ENCODE data around the gene KRTAP3-2. TPM values are rescaled to one million over a fixed set of nuclear protein-coding genes. Genes with fewer than 3 reads are reported as not detected.

The KRTAP3-2 gene
- total RNA-seq, 2 donors from 2014 or later, result not detected

DNA sequence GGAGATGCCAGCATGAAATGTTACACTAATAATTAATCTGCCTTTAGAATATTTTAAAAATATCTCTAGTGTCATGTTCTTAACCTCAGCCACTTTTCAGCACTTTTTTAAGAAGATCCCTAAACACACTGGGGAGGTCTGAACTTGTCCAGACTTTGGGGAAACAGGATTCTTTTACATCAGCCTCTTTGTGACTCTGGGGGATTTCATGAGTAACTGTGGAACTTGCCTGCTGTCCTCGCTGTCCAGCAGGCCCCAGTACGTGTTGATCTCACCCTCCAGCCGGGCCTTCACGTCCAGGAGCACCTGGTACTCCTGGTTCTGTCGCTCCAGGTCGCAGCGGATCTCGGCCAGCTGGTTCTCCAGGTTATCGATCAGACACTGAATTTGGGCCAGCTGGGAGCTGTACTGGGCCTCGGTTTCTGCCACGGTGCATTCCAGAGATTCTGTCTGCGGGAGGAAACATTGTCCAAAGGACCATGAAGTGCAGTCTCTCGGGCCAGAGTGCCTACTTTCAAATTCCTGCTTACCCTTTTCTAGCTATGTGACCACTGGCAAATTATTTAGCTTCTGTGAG lies 21.0 kb downstream of the KRTAP3-2 start:
- Histone ChIP-seq H3K36me3 (no peaks in the 10 kb centered on the region), H3K4me3 (no peak overlapping the region), H3K27me3 (no peaks in the 10 kb centered on the region), H3K9me3 (no peaks in the 10 kb centered on the region), H3K27ac (no peak overlapping the region), H3K4me1 (no peaks in the 10 kb centered on the region), H3K9ac (ENCODE audit: low read depth in 2 of 2, low read length in 2 of 2) (no peak overlapping the region)
- intact Hi-C loops (cut with DNase I), result no loop called here
- TF ChIP-seq, protein P1, sequence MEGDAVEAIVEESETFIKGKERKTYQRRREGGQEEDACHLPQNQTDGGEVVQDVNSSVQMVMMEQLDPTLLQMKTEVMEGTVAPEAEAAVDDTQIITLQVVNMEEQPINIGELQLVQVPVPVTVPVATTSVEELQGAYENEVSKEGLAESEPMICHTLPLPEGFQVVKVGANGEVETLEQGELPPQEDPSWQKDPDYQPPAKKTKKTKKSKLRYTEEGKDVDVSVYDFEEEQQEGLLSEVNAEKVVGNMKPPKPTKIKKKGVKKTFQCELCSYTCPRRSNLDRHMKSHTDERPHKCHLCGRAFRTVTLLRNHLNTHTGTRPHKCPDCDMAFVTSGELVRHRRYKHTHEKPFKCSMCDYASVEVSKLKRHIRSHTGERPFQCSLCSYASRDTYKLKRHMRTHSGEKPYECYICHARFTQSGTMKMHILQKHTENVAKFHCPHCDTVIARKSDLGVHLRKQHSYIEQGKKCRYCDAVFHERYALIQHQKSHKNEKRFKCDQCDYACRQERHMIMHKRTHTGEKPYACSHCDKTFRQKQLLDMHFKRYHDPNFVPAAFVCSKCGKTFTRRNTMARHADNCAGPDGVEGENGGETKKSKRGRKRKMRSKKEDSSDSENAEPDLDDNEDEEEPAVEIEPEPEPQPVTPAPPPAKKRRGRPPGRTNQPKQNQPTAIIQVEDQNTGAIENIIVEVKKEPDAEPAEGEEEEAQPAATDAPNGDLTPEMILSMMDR (IDR thresholded peaks at IDR 0.05), result no peak
- no peak for DNase-seq

DNA sequence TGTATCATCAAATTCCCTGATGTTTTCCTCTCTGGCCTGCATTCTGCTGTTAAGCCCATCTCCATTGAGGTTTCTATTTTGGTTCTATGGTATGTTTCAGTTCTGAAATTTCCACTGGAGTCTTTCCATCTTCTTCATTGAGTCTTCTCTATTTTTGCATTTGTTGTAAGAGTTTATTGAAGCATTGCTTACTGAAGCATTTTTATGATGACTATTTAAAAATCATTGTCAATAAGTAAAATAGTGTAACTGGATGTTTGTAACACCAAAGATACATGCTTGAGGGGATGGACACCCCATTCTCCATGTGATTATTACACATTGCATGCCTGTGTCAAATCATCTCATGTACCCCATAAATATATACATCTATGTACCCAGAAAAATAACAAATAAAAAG lies 24.2 kb downstream of the KRTAP3-2 start:
- Histone ChIP-seq H3K9me3 (no peaks in the 10 kb centered on the region), H3K27ac (no peak overlapping the region)
- TF ChIP-seq, protein P1 (IDR thresholded peaks at IDR 0.05), result no peak

DNA sequence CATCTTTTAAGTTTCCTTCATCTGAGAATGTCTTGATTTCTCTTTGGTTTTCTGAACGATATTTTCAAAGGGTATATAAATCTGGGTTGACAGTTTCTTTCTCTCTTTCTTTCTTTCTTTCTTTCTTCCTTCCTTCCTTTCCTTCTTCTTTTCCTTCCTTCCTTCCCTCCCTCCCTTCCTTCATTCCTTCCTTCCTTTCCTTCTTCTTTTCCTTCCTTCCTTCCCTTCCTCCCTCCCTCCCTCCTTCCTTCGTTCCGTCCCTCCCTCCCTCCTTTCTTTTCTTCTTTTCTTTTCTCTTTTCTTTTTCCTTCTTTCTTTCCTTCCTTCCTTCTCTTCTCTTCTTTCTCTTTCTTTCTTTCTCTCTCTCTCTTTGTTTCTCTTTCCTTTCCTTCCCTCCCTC lies 25.3 kb downstream of the KRTAP3-2 start:
- H3K36me3 ChIP-seq, result no peaks in the 10 kb centered on the region
- no peak overlapping the region for H3K4me3 ChIP-seq
- H3K4me1 ChIP-seq, result no peaks in the 10 kb centered on the region
- no peaks in the 10 kb centered on the region for H3K27me3 ChIP-seq
- H3K27ac ChIP-seq, result no peak overlapping the region
- TF ChIP-seq, protein P1 (IDR thresholded peaks at IDR 0.05), result no peak
- no peak overlapping the region for H3K9ac ChIP-seq (ENCODE audit: low read depth in 2 of 2, low read length in 2 of 2)
- intact Hi-C loops (cut with DNase I), result no loop called here
- no peak for DNase-seq
- no peaks in the 10 kb centered on the region for H3K9me3 ChIP-seq

More for the DNA sequence above, 24.2 kb downstream of the KRTAP3-2 start:
- intact Hi-C loops (cut with DNase I), result no loop called here
- no peak overlapping the region for H3K9ac ChIP-seq (ENCODE audit: low read depth in 2 of 2, low read length in 2 of 2)
- DNase-seq, result no peak
- H3K4me1 ChIP-seq, result no peaks in the 10 kb centered on the region
- no peak overlapping the region for H3K4me3 ChIP-seq
- H3K27me3 ChIP-seq, result no peaks in the 10 kb centered on the region
- H3K36me3 ChIP-seq, result no peaks in the 10 kb centered on the region

DNA sequence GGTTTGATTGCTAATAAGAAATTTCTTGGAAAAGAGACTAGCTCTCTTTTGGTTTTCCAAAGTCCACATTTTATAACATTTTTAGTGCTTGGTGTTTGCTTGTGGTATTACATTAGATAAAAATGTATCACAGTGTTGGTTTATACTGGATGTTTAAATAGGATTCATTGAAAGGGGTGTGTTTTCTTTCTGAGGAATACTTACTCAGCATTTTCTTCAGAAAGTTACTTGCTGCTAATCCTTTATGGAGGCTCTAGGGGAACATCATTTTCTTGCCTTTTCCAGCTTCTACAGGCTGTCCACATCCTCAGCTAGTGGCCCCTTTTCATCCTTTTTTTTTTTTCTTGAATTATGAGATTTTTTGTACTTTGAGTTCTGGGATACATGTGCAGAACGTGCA lies 32.1 kb downstream of the KRTAP3-2 start:
- H3K9me3 ChIP-seq, result no peaks in the 10 kb centered on the region
- H3K27ac ChIP-seq, result no peak overlapping the region
- H3K4me1 ChIP-seq, result no peaks in the 10 kb centered on the region
- no peaks in the 10 kb centered on the region for H3K27me3 ChIP-seq
- no peaks in the 10 kb centered on the region for H3K36me3 ChIP-seq
- DNase-seq, result no peak
- intact Hi-C loops (cut with DNase I), result no loop called here
- no peak overlapping the region for H3K9ac ChIP-seq (ENCODE audit: low read depth in 2 of 2, low read length in 2 of 2)
- TF ChIP-seq, protein P1 (IDR thresholded peaks at IDR 0.05), result no peak
- H3K4me3 ChIP-seq, result no peak overlapping the region

DNA sequence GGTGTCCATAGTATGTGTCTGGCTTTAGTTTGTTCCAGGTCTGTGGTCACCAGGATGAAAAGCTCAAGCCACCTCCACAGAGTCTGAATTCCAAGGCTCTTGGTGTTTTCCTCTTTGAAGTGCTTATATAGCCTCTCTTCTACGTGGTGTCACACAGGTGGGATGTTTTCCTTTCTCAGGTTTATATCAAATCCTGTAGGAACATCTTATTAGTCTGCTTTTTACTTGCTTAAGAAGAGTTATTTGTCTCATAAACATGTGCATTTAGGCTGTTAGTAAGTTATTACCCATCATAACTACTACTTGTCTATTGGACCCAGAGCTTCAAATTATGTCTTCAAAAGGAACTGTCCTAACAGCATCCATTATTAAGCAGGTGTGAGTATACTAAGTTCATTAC lies 32.9 kb downstream of the KRTAP3-2 start, which contains the start of gene KRT39:
Gene KRT39, minus strand, starts transcription at position 101 of the 400 bp plus-strand sequence. Its CDS starts 92 bp downstream, at position 9.
- intact Hi-C loops (cut with DNase I), result no loop called here

More for the DNA sequence above, 32.9 kb downstream of the KRTAP3-2 start, which contains the start of gene KRT39:
- no peak for DNase-seq
- no peak within 1 kb of the TSS for H3K4me3 ChIP-seq
- no peaks in the 10 kb centered on the region for H3K4me1 ChIP-seq
- H3K27me3 ChIP-seq, result no peaks in the 10 kb centered on the region
- no peaks in the 10 kb centered on the region for H3K36me3 ChIP-seq
- H3K27ac ChIP-seq, result no peak within 1 kb of the TSS
- H3K9me3 ChIP-seq, result no peaks in the 10 kb centered on the region
- no peak within 1 kb of the TSS for H3K9ac ChIP-seq (ENCODE audit: low read depth in 2 of 2, low read length in 2 of 2)
- TF ChIP-seq, protein P1 (IDR thresholded peaks at IDR 0.05), result no peak
